ENCODE results near the gene ARHGAP27. TPM values are rescaled to one million over a fixed set of nuclear protein-coding genes. Genes with fewer than 3 reads are reported as not detected.
"Not testable (repeated sequence)": the region's sequence is repeated elsewhere in the genome, so short reads cannot be mapped to it uniquely, and the experiment has no call there.

Gene ARHGAP27
- total RNA-seq, 5 donors from 2014 or later (not counting 1 experiment from before 2014, with no cell fraction given) = 56.4 to 120 (median 113) TPM

DNA sequence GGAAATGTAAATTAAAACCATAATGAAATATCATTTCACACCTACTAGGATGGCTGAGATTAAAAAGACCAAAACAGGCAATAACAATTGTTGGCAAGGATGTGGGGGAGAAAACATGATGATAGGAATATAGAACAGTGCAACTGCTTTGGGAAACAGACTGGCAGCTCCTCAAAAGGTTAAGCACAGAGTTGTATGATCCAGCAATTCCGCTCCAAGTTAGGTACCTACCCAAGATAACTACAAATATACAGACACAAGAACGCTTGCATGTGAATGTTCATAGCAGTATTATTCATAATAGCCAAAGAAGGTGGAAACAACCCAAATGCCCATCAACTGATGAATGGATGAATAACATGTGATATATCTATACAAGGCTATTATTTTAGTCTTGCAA lies 80.8 kb downstream of the ARHGAP27 start:
- ATAC-seq (replicated peaks in 1 of 4) = no peak
- Mint-ChIP-seq H3K27me3 (no peaks in the 10 kb centered on the region), H3K36me3 (no peaks in the 10 kb centered on the region), H3K9me3 (peaks cover 6 to 14% (median 7%) of the 10 kb centered on the region in 3 donors), H3K27ac (no peak overlapping the region), H3K4me3 (no peak overlapping the region), H3K4me1 (peaks cover 0 to 3% (median 2%) of the 10 kb centered on the region in 3 donors)
- no peaks in the 10 kb centered on the region for H3K27me3 ChIP-seq (replicated peaks in 1 of 2; ENCODE audit: control insufficient read depth in 2 of 2, extremely low read depth in 1 of 2, insufficient read depth in 2 of 2, low read length in 1 of 2)
- POLR2A ChIA-PET = no interaction called here
- CTCF ChIA-PET = no interaction called here
- H3K27ac ChIP-seq (ENCODE audit: low read length) = no peak overlapping the region
- WGBS (ENCODE audit: insufficient coverage) = no CpG with 5 or more reads among the region's 2 CpGs
- H3K9me3 ChIP-seq = no peaks in the 10 kb centered on the region
- H3K36me3 ChIP-seq (ENCODE audit: control insufficient read depth in 2 of 2, extremely low read depth in 1 of 2, insufficient read depth in 1 of 2, low read length in 1 of 2) = no peaks in the 10 kb centered on the region
- H3K4me1 ChIP-seq (ENCODE audit: control insufficient read depth in 1 of 2, extremely low read depth in 1 of 2, insufficient read depth in 2 of 2, low read length in 2 of 2) = no peaks in the 10 kb centered on the region
- no peak for DNase-seq
- H3K4me3 ChIP-seq (ENCODE audit: control insufficient read depth in 1 of 2, extremely low read depth in 1 of 2, low read length in 1 of 2) = no peak overlapping the region

DNA sequence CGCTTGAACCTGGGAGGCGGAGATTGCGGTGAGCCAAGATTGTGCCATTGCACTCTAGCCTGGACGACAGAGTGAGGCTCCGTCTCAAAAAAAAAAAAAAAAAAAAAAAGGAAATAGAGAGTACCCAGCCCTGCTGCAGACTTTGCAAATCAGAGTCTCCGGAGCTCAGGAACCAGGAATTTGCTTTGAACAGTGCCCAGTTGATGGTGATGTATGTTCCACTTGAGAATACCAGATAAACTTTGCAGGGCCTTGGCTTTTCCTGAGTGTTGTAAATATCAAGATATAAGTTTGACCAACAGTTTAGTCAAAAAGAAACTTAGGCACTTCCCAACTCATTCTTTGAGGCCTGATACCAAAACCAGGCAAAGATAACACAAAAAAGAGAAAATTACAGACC lies 85.2 kb downstream of the ARHGAP27 start:
- no peaks in the 10 kb centered on the region for H3K4me1 ChIP-seq (ENCODE audit: control insufficient read depth in 1 of 2, extremely low read depth in 1 of 2, insufficient read depth in 2 of 2, low read length in 2 of 2)
- Mint-ChIP-seq H3K4me1 (no peaks in the 10 kb centered on the region), H3K9me3 (peaks cover 6 to 14% (median 7%) of the 10 kb centered on the region in 3 donors), H3K4me3 (no peak overlapping the region), H3K27ac (no peak overlapping the region), H3K36me3 (no peaks in the 10 kb centered on the region), H3K27me3 (no peaks in the 10 kb centered on the region)
- 90% methylated on average over 5 of the region's 6 CpGs for WGBS (ENCODE audit: insufficient coverage)
- H3K9me3 ChIP-seq = no peaks in the 10 kb centered on the region
- no peak for DNase-seq
- ATAC-seq (replicated peaks in 1 of 4) = no peak
- POLR2A ChIA-PET = interaction anchor here in 1 of 2 donors (0.5 kb wide), 1 partner anchor 10 kb away, joined by 6 read pairs; no protein-coding TSS in a partner anchor
- H3K4me3 ChIP-seq (ENCODE audit: control insufficient read depth in 1 of 2, extremely low read depth in 1 of 2, low read length in 1 of 2) = no peak overlapping the region
- H3K27ac ChIP-seq (ENCODE audit: low read length) = no peak overlapping the region
- H3K27me3 ChIP-seq (replicated peaks in 1 of 2; ENCODE audit: control insufficient read depth in 2 of 2, extremely low read depth in 1 of 2, insufficient read depth in 2 of 2, low read length in 1 of 2) = peaks cover 0 to 4% of the 10 kb centered on the region in 2 experiments
- no peaks in the 10 kb centered on the region for H3K36me3 ChIP-seq (ENCODE audit: control insufficient read depth in 2 of 2, extremely low read depth in 1 of 2, insufficient read depth in 1 of 2, low read length in 1 of 2)
- CTCF ChIA-PET = interaction anchor here in 1 of 2 donors (0.7 kb wide), 1 partner anchor 186 kb away, joined by 4 read pairs; no protein-coding TSS in a partner anchor

DNA sequence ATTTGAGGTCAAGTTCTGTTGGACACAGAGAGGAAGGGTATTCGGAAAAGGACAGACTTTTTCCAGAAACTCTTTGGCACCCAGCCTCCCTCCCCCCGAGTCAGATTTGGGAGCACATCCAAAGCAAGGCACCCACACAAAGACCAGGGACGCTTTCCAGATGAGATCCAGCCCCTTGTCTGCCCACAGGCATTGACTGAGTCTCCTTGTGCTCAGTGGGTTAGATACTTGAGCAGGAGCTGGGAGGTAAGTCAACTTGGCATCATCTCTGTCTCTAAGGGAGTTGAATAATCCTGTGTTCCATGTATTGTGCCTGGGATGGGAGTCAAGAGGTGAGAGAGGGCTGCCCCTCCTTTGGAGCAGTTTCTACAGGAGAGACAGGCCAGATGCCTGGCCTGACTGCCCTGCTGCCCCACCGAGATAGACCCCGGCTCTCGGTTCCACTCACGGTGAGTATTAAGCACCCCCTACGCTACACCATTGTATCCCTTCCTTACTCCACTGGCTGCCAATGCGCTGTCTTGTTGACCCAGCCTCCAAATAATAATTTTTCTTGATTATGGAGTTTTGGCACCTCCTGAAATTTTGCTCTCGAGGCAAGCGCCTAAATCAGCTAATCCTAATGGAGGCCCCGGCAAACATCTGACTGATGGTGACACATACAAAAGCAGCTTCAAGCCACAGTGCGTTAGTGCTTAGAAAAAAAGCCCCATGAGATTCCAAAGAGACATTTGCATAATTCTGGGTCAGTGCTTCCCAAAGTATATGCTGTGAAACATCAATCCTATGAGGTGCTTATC lies 86.3 kb downstream of the ARHGAP27 start:
- Histone ChIP-seq H3K27ac (ENCODE audit: low read length) (no peak overlapping the region), H3K4me1 (ENCODE audit: control insufficient read depth in 1 of 2, extremely low read depth in 1 of 2, insufficient read depth in 2 of 2, low read length in 2 of 2) (no peaks in the 10 kb centered on the region), H3K9me3 (no peaks in the 10 kb centered on the region), H3K27me3 (replicated peaks in 1 of 2; ENCODE audit: control insufficient read depth in 2 of 2, extremely low read depth in 1 of 2, insufficient read depth in 2 of 2, low read length in 1 of 2) (peaks cover 0 to 11% of the 10 kb centered on the region in 2 experiments), H3K4me3 (ENCODE audit: control insufficient read depth in 1 of 2, extremely low read depth in 1 of 2, low read length in 1 of 2) (no peak overlapping the region), H3K36me3 (ENCODE audit: control insufficient read depth in 2 of 2, extremely low read depth in 1 of 2, insufficient read depth in 1 of 2, low read length in 1 of 2) (no peaks in the 10 kb centered on the region)
- 78% methylated on average over 3 of the region's 13 CpGs for WGBS (ENCODE audit: insufficient coverage)
- CTCF ChIA-PET = interaction anchor here in 1 of 2 donors (0.6 kb wide), 1 partner anchor 45 kb away, joined by 6 read pairs; no protein-coding TSS in a partner anchor
- Mint-ChIP-seq H3K4me3 (no peak overlapping the region), H3K36me3 (no peaks in the 10 kb centered on the region), H3K4me1 (no peaks in the 10 kb centered on the region), H3K27me3 (no peaks in the 10 kb centered on the region), H3K9me3 (peaks cover 0 to 5% (median 0%) of the 10 kb centered on the region in 3 donors), H3K27ac (no peak overlapping the region)
- POLR2A ChIA-PET = no interaction called here
- ATAC-seq (replicated peaks in 1 of 4) = no peak
- no peak for DNase-seq

DNA sequence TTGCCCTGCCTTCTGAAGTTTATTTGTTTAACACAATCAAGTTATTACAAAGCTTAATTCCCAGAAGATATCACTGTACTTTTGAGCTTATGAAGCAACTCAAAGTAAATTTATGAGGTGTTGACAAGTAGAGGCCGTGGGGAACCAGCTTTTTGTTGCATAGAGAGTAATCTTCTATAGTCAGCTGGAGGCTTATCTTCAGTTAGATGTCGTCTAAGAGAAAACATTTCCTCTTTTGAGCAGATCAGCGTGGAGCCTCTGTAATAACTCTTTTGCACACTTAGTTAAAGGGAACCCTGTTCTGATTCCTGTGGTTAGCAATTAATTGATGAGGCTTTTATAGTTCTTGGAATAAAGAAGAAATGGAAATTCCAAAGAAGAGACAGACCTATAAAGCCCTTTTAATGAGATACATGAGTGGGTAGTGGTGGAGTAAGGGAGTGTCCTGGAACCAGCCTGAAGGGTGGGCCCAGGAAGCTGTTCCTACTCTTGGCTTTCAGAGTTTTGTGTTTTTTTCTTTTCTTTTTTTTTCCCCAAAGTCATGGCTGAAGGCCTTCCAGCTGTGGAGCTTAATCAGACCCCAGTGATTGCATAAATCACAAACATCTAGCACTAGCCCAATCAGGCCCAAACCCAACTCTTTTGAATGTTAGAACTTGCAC lies 87.0 kb downstream of the ARHGAP27 start:
- H3K27me3 ChIP-seq (replicated peaks in 1 of 2; ENCODE audit: control insufficient read depth in 2 of 2, extremely low read depth in 1 of 2, insufficient read depth in 2 of 2, low read length in 1 of 2) = peaks cover 0 to 11% of the 10 kb centered on the region in 2 experiments
- H3K36me3 ChIP-seq (ENCODE audit: control insufficient read depth in 2 of 2, extremely low read depth in 1 of 2, insufficient read depth in 1 of 2, low read length in 1 of 2) = no peaks in the 10 kb centered on the region
- POLR2A ChIA-PET = no interaction called here
- H3K27ac Mint-ChIP-seq = no peak overlapping the region
- ATAC-seq (replicated peaks in 1 of 4) = no peak
- H3K27me3 Mint-ChIP-seq = no peaks in the 10 kb centered on the region
- no peak overlapping the region for H3K4me3 ChIP-seq (ENCODE audit: control insufficient read depth in 1 of 2, extremely low read depth in 1 of 2, low read length in 1 of 2)
- 66% methylated on average over 2 of the region's 3 CpGs for WGBS (ENCODE audit: insufficient coverage)
- no peak for DNase-seq
- H3K4me3 Mint-ChIP-seq = no peak overlapping the region
- no peaks in the 10 kb centered on the region for H3K4me1 ChIP-seq (ENCODE audit: control insufficient read depth in 1 of 2, extremely low read depth in 1 of 2, insufficient read depth in 2 of 2, low read length in 2 of 2)
- H3K9me3 Mint-ChIP-seq = no peaks in the 10 kb centered on the region
- H3K36me3 Mint-ChIP-seq = no peaks in the 10 kb centered on the region
- H3K9me3 ChIP-seq = no peaks in the 10 kb centered on the region
- CTCF ChIA-PET = interaction anchor here in 1 of 2 donors (0.6 kb wide), 1 partner anchor 1100 kb away, joined by 3 read pairs; no protein-coding TSS in a partner anchor
- no peaks in the 10 kb centered on the region for H3K4me1 Mint-ChIP-seq
- no peak overlapping the region for H3K27ac ChIP-seq (ENCODE audit: low read length)

DNA sequence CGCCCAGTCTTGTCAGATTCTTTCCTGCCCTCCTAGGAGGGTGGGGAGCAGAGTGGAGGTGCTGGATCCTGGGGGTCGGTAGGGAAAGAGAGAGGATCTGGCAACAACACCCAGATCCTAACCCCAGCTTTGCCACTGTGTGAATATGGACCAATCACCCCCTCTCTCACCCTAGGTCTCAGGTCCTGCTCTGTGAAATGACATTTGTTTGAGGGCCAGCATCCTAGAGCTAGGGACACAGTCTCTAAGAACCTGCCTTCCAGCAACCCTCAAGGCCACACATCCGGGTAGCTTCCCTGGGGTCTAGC lies 87.5 kb downstream of the ARHGAP27 start:
- Histone ChIP-seq H3K4me1 (ENCODE audit: control insufficient read depth in 1 of 2, extremely low read depth in 1 of 2, insufficient read depth in 2 of 2, low read length in 2 of 2) (no peaks in the 10 kb centered on the region), H3K27me3 (replicated peaks in 1 of 2; ENCODE audit: control insufficient read depth in 2 of 2, extremely low read depth in 1 of 2, insufficient read depth in 2 of 2, low read length in 1 of 2) (peaks cover 0 to 14% of the 10 kb centered on the region in 2 experiments), H3K9me3 (no peaks in the 10 kb centered on the region), H3K36me3 (ENCODE audit: control insufficient read depth in 2 of 2, extremely low read depth in 1 of 2, insufficient read depth in 1 of 2, low read length in 1 of 2) (no peaks in the 10 kb centered on the region), H3K4me3 (ENCODE audit: control insufficient read depth in 1 of 2, extremely low read depth in 1 of 2, low read length in 1 of 2) (no peak overlapping the region), H3K27ac (ENCODE audit: low read length) (no peak overlapping the region)
- no peaks in the 10 kb centered on the region for H3K9me3 Mint-ChIP-seq
- WGBS (ENCODE audit: insufficient coverage) = no CpG with 5 or more reads among the region's 3 CpGs
- no peak overlapping the region for H3K27ac Mint-ChIP-seq
- POLR2A ChIA-PET = no interaction called here
- H3K4me3 Mint-ChIP-seq = no peak overlapping the region
- DNase-seq (no peak), ATAC-seq (replicated peaks in 1 of 4) (no peak)
- H3K36me3 Mint-ChIP-seq = no peaks in the 10 kb centered on the region
- H3K4me1 Mint-ChIP-seq = no peaks in the 10 kb centered on the region
- CTCF ChIA-PET = interaction anchor here in 1 of 2 donors (0.6 kb wide), 1 partner anchor 1099 kb away, joined by 3 read pairs; no protein-coding TSS in a partner anchor
- H3K27me3 Mint-ChIP-seq = no peaks in the 10 kb centered on the region

DNA sequence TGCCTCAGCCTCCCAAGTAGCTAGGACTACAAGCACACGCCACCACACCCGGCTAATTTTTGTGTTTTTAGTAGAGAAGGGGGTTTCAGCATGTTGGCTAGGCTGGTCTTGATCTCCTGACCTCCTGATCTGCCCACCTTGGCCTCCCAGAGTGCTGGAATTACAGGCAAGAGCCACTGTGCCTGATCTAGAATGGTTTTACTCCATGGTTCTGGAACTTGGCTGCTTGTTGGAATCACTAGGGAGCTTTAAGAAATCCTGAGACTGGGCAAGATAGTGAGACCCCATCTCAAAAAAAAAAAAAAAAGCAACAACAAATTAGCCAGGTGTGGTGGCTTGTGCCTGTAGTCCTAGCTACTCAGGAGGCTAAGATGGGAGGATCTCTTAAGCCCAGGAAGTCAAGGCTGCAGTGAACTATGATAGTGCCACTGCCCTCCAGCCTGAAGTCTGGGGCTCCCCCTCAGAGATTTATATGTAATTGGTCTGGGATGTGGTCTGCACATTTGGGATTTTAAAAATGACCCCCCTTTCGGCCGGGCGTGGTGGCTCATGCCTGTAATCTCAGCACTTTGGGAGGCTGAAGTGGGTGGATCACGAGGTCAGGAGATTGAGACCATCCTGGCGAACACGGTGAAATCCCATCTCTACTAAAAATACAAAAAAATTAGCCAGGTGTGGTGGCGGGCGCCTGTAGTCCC lies 88.6 kb downstream of the ARHGAP27 start:
- H3K36me3 ChIP-seq (ENCODE audit: control insufficient read depth in 2 of 2, extremely low read depth in 1 of 2, insufficient read depth in 1 of 2, low read length in 1 of 2); H3K27ac ChIP-seq (ENCODE audit: low read length); H3K4me3 Mint-ChIP-seq; ATAC-seq (replicated peaks in 1 of 4); H3K27ac Mint-ChIP-seq; H3K4me1 Mint-ChIP-seq; H3K4me3 ChIP-seq (ENCODE audit: control insufficient read depth in 1 of 2, extremely low read depth in 1 of 2, low read length in 1 of 2); H3K27me3 Mint-ChIP-seq; DNase-seq; H3K9me3 Mint-ChIP-seq; CTCF ChIA-PET; POLR2A ChIA-PET; H3K36me3 Mint-ChIP-seq; H3K9me3 ChIP-seq; H3K4me1 ChIP-seq (ENCODE audit: control insufficient read depth in 1 of 2, extremely low read depth in 1 of 2, insufficient read depth in 2 of 2, low read length in 2 of 2): not testable (repeated sequence)
- WGBS (ENCODE audit: insufficient coverage) = 100% methylated on average over 2 of the region's 10 CpGs
- peaks cover 0 to 15% of the 10 kb centered on the region in 2 experiments for H3K27me3 ChIP-seq (replicated peaks in 1 of 2; ENCODE audit: control insufficient read depth in 2 of 2, extremely low read depth in 1 of 2, insufficient read depth in 2 of 2, low read length in 1 of 2)
